HuH-7.5 (cell line): ENCODE data around the gene CFDP1.
A peak's percentile ranks its signal among the peaks of the same experiment; 100 is the strongest.

Experiments used
- DNase-seq: peaks from one replicate; pipeline ENCODE4 v3.0.0; 2011; ENCODE audit warnings: low spot score

The CFDP1 gene

DNA sequence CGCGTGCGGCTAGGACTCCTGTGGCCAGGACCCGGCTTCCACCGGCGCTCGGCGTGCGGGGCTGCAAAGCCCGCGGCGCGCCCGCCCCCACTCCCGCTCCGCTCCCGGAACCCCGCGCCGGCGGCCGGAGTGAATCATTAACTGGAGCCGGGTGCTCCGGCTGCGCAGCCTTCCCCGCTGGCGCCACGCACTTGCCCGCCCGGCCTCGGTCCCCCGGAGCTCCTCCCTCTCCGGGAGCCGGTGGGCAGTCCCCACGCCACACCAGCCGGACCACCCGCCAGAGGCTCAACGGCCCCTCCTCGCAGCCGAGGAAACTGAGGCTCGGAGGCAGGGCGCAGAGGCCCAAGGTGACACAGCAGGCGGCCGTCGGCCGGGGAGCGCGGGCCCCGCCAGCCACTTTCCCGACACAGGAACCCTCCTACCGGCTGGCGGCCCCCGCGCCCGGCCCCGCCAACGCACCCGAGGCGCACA lies 182.5 kb downstream of the CFDP1 start:
- DNase-seq: peak; percentile 99

DNA sequence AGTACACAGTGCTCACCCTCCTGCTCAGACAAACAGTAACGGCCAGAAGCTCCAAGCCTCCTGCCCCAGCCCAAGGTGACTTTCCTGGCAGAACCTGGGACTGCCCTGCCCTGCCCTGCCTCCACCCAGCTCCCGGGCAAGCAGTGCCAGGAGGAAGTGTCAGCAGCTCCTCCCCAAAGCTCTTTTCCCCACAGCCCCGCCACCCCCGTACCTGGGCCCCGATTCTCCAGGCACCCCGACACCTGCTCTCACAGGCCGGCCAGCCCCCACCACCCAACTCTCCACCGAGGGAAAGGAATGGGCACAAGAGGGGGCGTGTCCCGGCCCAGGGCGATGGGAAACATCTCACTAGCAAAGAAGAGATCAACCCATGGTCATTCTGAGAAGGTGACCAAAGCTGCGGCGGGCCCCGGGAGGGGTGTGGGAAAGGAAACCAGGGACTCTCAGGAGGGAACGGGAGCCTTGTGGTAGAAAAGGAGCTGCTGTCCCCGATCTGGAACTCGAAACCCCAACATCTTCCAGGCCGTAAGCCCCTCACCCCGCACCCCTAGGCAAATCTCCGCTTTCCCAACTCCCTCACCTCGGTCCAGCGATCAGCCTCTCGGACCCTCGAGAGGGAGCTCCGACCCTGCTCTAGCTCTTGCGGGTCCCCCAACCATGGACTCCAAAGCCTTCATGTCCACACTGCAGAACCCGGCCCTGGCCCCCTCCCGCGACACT lies 183.1 kb downstream of the CFDP1 start:
- peak; percentile 78 for DNase-seq

DNA sequence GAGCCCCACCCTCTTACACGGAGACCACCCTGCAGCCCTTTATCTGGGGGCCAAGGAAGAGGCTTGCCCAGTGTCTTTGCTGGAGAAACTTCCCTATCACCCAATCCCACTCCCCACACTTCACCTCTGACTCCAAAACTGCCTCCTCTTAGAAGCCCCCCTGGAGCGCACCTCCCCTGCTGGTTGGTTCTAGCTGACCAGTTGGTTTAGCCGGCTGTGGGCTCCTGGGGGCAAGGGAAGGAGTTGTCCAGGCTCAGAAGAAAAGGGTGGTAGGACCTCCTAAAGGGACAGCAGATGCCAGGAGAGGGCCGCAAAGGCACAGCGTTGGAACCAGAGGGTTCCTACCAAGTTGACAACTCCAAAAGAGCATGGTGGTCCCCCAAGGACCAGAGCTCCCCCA lies 183.9 kb downstream of the CFDP1 start:
- no peak for DNase-seq

DNA sequence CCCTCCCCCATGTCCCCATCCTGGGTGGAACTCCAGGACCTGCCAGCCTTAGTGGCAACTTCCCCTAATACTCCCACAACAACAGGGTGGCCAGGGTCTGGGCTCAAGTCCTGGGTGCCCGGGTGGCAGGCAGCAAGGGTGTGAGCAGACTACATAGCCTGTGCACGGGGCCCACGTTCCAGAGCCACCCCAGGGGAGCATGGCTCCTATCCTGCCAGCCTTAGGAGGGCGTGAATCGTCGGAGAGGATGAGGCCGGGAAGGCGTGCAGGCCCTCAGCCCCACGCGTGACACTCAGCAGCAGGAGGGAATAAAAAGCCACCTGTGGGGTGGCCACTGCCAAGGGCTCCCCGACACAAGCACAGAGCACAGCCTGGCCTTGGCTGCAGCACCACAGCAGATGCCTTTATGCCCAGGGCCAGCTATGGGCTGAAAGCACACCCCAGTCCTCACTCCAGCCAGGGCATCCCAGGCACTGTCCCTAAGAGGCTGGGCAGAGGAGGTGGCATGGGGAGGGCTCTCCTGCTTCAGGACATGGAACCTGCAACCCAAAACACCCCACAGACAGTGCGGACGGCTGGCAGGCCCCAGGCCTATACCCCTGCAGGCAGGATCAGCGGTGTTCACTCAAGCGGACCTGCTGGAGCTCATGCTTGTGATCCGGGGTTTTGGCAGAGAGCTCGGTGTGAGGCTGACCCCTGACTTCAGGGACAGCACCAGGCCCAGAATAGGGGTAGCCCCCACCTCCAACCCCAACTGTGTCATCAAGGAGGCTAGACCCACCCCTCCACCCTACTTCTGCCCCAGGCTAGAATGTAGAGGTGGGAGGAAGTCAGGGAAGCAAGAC lies 184.5 kb downstream of the CFDP1 start:
- no peak for DNase-seq

DNA sequence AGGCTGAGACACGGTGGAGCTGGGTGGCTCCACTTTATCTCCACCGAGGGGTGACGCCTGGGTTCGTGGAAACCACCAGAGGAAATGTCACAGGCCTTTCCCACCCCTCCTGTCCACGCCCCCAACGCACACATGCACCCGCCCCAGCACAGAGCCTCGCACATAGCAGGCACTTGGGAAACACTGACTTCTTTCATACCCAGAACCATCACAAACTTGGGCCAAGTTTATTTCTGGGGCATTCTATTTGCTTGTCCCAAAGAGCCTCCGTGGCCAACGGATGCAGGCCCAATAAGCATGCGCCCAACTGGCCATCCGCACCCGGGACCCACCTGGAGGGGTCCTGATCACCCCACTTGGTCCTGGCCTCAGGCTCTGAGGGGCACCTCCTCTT lies 185.2 kb downstream of the CFDP1 start:
- no peak for DNase-seq

DNA sequence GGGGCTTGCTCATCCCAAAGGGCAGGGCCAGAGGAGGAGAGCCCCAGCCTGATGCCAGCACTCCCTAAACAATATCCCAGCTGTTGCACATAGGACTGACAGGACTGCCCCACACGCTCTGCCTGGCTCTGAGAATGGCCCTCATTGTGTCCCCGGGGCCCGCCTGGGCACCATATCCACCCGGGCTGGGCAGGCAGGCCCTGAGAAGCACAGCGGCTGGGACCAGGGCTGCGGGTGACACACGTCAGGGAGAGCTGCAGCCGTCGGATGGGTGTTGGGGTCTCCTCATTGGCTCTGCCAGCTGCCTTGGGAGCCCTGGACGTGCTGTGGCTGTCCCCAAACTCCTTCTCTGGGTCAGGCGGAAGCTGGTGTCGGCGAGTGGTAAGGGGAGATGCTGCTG lies 186.1 kb downstream of the CFDP1 start:
- DNase-seq: no peak

DNA sequence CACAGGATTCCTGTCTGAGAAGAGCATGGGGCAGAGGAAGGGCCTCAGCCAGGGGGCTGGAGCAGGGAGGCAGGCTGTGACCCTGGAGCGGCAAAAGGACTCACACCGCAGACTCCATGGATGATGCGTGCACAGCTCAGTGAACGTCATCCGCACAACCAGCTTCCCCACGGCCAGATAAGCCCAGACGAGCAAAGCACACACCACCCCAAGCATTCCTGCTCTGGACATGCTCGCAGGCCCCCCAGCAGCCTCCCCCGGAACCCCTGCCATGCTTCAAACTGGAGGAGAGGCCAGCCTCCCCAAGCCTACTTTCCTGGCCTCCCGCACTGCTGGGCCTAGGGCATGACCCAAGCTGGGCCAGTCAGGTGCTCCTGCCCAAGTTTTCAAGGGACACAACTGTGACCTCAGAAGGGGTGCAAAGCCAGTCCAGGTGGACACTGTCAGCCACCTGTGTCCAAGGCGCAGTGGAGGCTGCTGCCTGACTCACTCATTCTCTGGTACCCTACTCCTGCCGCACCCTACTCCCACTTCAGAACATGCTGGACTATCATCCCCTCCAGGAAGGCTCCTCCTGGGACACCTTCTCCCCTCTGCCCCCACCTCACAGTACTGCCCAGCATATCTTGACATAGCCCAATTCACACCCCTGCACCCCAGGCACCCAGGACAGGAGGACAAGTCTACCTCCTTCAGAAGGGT lies 186.6 kb downstream of the CFDP1 start:
- DNase-seq: no peak

DNA sequence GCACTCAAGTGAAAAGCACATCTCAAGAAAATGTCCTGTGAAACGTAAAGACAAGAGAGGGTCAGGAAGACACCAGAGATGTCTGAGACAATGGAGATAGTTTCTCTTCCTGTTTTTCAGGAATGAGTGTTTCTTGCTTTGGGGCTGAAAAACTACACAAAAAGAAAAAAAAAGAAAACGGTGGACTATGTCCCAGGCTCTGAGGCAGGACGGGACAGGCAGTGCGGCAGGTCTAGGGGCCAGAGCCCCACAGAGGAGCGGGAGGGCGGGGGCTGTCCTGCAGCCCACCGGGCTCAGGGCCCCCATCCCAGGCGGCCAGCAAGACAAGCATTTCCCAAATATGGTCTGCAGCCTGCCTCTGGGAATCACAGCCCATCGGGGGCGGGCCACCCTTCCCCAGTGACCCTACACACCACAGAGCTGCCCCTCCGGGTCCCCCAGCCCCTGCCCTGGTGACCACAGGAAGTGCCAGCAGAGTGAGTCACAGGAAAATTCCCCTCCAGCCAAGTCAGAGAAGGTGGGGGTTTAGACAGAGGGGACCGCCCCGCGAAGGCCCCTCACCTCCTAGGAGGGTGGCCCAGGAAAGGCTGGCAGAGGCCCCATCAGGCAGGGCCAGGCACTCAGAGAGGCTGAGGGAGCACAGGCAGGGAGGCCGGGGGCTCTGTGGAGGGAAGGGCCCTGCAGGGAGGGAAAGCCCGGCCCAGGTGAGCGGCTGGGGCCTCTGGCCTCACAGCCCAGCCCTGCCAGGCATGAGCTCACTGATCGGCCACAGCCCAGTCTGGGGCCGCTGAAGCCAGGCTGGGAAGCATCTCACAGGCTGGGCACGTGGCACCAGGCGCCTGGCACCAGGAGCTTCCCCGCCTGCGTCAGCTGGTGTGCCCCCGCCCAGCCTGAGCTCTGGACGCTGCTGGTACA lies 188.2 kb downstream of the CFDP1 start:
- DNase-seq: peak; percentile 83

DNA sequence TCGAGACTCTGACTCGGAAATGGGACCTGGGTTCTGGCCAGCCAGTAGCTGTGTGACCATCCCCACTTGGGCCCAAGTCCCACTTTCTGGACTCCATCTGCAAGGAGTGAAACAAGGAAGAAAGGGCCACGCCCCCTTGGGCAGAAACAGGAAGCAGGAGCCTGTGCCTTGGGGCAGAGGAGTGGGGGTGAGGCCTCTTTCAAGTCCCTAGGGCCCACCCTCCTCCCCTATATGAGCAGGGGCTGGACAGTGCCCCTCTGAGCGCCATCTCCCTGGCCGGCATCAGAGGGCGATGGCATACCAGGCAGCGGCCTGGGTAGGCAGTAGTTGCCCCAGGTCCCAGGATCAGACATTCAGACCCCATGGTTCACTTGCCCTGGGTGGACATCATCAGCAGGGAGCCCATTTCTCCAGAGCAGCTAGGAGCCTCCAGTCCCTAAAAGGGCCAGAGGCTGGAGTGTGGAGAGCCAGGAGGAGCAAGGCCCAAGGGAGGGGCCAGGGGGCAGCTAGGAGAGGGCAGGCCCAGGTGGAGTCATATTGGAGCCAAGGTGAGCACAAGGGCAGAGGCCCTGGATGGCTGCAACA lies 189.0 kb downstream of the CFDP1 start:
- no peak for DNase-seq
